ENCODE results near the gene TRIM23.

TRIM23 gene

GRCh38 chr5:65546141-65546540 lies 78.0 kb downstream of the TRIM23 start:
- TF ChIP-seq, protein P1, sequence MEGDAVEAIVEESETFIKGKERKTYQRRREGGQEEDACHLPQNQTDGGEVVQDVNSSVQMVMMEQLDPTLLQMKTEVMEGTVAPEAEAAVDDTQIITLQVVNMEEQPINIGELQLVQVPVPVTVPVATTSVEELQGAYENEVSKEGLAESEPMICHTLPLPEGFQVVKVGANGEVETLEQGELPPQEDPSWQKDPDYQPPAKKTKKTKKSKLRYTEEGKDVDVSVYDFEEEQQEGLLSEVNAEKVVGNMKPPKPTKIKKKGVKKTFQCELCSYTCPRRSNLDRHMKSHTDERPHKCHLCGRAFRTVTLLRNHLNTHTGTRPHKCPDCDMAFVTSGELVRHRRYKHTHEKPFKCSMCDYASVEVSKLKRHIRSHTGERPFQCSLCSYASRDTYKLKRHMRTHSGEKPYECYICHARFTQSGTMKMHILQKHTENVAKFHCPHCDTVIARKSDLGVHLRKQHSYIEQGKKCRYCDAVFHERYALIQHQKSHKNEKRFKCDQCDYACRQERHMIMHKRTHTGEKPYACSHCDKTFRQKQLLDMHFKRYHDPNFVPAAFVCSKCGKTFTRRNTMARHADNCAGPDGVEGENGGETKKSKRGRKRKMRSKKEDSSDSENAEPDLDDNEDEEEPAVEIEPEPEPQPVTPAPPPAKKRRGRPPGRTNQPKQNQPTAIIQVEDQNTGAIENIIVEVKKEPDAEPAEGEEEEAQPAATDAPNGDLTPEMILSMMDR (IDR thresholded peaks at IDR 0.05; ENCODE audit: low read depth, low read length), result no peak
- no peak for DNase-seq (ENCODE audit: extremely low read depth, low read depth)

- TF ChIP-seq, protein P1 (IDR thresholded peaks at IDR 0.05; ENCODE audit: low read depth, low read length), result no peak
- no peak for DNase-seq (ENCODE audit: extremely low read depth, low read depth)
Measured at GRCh38 chr5:65544473-65544872, 79.7 kb downstream of the TRIM23 start.

- TF ChIP-seq, protein P1 (IDR thresholded peaks at IDR 0.05; ENCODE audit: low read depth, low read length), result no peak
Measured at GRCh38 chr5:65539827-65540226, 84.3 kb downstream of the TRIM23 start.

More at GRCh38 chr5:65539827-65540226, 84.3 kb downstream of the TRIM23 start:
- DNase-seq (ENCODE audit: extremely low read depth, low read depth), result no peak
